Hematopoietic multipotent progenitor cell treated with erythropoietin and hydrocortisone succinate and interleukin-3 and kit ligand, for 4 days (in vitro differentiated cells): ENCODE results near the gene TRMT6.

ENCODE experiments used
- DNase-seq: peaks from one replicate; pipeline ENCODE4 v3.0.0-alpha.2; 2015

TRMT6 gene

GRCh38 chr20:5950271-5951031 lies at the start of gene TRMT6, which contains the start of gene MCM8:
Gene TRMT6, minus strand, starts transcription at chr20:5950533. Its CDS starts 128 bp downstream, at chr20:5950405.
Gene MCM8, plus strand, starts transcription at chr20:5950652. Its CDS starts 1,364 bp downstream, at chr20:5952016.
- peak; percentile 99 for DNase-seq

- no peak for DNase-seq
These were observed 49.5 kb upstream of the TRMT6 start for GRCh38 chr20:5999783-6000182.

- DNase-seq: peak; percentile 68
These were observed 46.4 kb upstream of the TRMT6 start for GRCh38 chr20:5996765-5997164.

GRCh38 chr20:5991623-5992441 lies 41.5 kb upstream of the TRMT6 start:
- DNase-seq: no peak

GRCh38 chr20:5990946-5991345 lies 40.6 kb upstream of the TRMT6 start:
- DNase-seq: no peak

- DNase-seq: no peak
These were observed 39.2 kb upstream of the TRMT6 start for GRCh38 chr20:5989539-5989938.

GRCh38 chr20:5987383-5987782 lies 37.0 kb upstream of the TRMT6 start:
- no peak for DNase-seq

- DNase-seq: no peak
These were observed 30.6 kb upstream of the TRMT6 start for GRCh38 chr20:5980720-5981538.

GRCh38 chr20:5979801-5980200 lies 29.5 kb upstream of the TRMT6 start:
- no peak for DNase-seq

GRCh38 chr20:5977975-5978374 lies 27.6 kb upstream of the TRMT6 start:
- DNase-seq: no peak

- DNase-seq: no peak
These were observed 26.9 kb upstream of the TRMT6 start for GRCh38 chr20:5977223-5977622.

- DNase-seq: no peak
These were observed 25.4 kb upstream of the TRMT6 start for GRCh38 chr20:5975778-5976177.

GRCh38 chr20:5974531-5974930 lies 24.2 kb upstream of the TRMT6 start:
- DNase-seq: no peak

GRCh38 chr20:5973971-5974370 lies 23.6 kb upstream of the TRMT6 start:
- DNase-seq: peak; percentile 57

- no peak for DNase-seq
These were observed 22.8 kb upstream of the TRMT6 start for GRCh38 chr20:5973172-5973571.

GRCh38 chr20:5971203-5971602 lies 20.9 kb upstream of the TRMT6 start:
- DNase-seq: no peak

GRCh38 chr20:5970381-5970780 lies 20.0 kb upstream of the TRMT6 start:
- no peak for DNase-seq

GRCh38 chr20:5969940-5970339 lies 19.6 kb upstream of the TRMT6 start:
- DNase-seq: no peak

GRCh38 chr20:5969348-5969935 lies 19.1 kb upstream of the TRMT6 start:
- no peak for DNase-seq

GRCh38 chr20:5968462-5968861 lies 18.1 kb upstream of the TRMT6 start:
- DNase-seq: no peak

GRCh38 chr20:5967469-5967868 lies 17.1 kb upstream of the TRMT6 start:
- DNase-seq: no peak

- no peak for DNase-seq
These were observed 426 bp downstream of the TRMT6 start for GRCh38 chr20:5949943-5950270.

GRCh38 chr20:5947276-5947675 lies 3.1 kb downstream of the TRMT6 start:
- peak; percentile 17 for DNase-seq
